Activated CD4-positive, CD25-positive, alpha-beta regulatory T cell treated with anti-CD3 and anti-CD28 coated beads, Interleukin-2, amount 50 U/mL, for 16 hours (primary cell): ENCODE measurements around the gene ZNF469.
"Not testable (repeated sequence)": the region's sequence is repeated elsewhere in the genome, so short reads cannot be mapped to it uniquely, and the experiment has no call there.

Source experiments
- DNase-seq: peaks from one replicate; pipeline ENCODE4 v3.0.0-alpha.2; 2020; ENCODE audit warnings: low read depth, low spot score

The ZNF469 gene

DNA sequence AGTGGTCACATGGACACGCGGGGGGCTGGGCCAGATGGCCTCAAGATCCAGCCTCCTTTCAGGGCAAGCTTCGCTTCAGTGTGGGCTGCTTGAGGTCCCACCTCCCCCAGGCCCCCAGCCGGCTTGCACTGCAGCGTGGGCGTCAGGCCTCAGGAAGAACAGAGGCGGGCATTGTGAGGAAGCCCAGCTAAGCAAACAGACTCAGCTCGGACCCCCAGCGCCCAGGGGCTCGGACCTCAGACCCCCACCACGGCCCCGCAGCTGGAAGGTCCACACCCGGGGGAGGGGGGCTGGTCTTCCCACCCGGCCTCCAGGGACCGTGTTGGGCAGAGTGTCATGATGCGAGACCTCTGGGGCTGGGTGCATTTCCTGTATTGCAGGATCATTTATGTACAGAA is 24.7 kb upstream of the ZNF469 start:
- DNase-seq: no peak

DNA sequence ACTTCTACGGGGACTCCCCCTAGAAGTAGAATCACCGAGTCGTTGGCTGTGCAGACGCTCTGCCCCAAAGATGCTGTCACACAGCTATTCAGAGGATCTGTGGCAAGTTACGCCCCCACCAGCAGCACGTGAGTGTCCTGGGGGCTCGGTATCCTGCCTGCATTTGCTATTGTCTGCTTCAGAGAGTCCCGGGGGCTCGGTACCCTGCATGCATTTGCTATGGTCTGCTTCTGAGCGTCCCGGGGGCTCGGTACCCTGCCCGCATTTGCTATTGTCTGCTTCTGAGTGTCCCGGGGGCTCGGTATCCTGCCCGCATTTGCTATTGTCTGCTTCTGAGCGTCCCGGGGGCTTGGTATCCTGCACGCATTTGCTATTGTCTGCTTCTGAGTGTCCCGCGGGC is 23.8 kb upstream of the ZNF469 start:
- DNase-seq: no peak

DNA sequence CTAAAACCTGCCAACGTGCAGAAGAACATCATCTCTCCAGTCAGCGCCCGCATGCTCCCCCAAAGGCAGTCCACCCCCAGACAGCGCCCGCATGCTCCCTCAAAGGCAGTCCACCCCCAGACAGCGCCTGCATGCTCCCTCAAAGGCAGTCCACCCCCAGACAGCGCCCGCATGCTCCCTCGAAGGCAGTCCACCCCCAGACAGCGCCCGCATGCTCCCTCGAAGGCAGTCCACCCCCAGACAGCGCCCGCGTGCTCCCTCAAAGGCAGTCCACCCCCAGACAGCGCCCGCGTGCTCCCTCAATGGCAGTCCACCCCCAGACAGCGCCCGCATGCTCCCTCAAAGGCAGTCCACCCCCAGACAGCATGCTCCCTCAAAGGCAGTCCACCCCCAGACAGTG is 22.4 kb upstream of the ZNF469 start:
- DNase-seq: not testable (repeated sequence)

DNA sequence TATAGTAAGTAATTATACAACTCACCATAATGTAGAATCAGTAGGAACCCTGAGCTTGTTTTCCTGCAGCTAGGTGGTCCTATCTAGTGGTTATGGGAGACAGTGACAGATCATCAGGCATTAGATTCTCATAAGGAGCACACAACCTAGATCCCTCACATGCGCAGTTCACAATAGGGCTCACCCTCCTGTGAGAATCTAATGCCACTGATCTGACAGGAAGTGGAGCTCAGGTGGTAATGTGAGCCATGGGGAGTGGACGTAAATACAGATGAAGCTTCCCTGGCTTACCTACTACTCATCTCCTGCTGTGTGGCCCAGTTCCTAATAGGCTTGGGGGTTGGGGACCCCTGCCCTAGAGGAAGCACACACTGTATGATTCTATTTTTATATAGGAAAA is 21.8 kb upstream of the ZNF469 start:
- no peak for DNase-seq

DNA sequence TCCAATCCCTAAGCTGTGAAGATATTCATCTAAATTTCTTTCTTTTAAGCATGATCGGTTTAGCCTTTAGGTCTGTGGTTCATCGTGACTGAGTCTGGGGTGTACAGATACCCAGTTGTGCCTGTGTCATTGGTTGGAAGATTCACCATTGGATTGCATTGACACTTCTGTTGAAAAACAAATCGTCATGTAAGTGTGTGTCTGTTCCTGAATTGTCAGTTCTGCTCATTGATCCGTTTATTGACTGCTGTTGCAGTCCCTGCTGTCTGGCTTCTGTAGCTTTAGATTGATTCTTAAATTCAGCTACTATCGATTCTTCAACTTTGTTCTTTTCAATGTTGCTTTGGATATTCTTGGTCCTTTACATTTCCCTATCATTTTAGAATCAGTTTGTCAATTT is 21.0 kb upstream of the ZNF469 start:
- no peak for DNase-seq

DNA sequence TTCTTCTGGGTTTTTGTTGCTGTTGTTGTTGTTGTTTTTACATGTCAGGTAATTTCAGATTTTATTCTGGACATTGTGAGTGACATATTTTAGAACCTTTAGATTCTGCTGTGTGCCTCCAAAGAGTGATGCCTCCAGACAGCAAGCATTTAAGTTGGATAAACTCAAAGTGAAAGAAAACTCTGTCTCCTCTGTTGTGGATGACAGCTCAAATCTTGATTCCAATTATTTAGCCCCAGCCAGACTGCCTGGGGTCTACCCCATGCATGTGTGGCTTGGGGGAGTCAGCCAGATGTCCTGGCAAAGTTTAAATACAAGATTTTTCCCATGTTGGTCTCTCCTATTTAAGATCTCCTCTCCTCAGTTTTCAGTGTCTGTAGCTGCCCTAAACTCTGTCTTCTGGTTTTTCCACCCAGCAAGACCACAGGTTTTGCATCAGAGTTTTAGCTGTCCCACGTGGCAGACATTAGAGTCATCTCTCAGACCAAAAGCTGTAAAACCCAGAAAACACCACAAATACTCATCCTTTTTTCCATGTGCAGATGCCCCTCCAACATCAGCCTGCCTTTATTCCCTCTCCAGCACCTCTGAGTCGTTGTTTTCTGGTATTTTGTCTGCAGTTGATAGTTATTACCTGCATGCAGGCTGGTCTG is 19.4 kb upstream of the ZNF469 start:
- DNase-seq: no peak

DNA sequence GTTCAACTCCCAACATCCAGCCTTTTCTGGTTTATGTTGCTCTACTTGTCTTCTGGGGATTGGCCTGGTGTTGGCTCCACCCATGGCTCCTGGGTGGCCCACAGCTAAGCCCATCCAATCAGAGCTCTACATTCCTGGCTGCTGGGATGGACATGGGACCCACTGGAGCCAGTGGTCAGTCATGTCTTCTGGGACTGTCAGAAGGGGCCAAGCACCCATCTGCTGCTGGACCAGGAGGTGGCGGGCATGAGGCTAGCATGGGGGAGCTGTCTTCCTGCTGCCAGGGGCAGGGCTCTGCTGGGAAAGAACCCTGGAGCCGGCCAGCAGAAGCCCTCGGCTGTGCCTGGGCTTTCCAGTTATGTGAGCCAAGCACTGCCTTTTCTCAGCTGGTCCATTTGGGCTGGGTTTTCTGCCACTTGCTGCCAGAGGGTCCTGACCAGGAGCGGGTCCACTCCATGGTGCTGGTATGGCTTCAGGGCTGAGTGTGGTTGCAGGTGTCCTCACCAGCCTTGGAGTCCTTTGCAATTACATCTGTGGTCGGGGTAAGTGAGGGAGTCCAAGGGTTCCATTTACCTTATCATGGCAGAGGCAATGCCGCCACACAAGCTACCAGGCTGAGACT is 17.4 kb upstream of the ZNF469 start:
- DNase-seq: no peak

DNA sequence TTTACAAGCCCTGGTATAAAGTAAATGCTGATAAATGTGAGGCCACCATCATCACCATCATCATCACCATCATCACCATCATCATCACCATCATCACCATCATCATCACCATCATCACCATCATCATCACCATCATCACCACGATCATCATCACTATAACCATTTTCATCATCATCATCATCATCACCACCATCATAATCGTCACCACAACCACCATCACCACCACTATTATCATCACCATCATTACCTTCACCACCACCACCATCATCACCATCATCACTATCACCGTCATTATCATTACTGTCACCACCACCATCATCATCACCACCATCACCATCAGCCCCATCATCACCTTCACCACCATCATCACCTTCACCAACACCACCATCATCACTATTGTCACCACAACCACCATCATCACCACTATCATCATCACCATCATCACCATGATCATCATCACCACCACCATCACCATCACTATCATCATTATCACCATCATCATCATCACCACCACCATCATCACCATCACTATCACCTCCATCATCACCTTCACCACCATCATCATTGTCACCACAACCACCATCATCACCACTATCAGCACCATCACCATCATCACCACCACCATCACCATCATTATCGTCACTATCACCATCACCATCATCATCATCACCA is 16.6 kb upstream of the ZNF469 start:
- no peak for DNase-seq

DNA sequence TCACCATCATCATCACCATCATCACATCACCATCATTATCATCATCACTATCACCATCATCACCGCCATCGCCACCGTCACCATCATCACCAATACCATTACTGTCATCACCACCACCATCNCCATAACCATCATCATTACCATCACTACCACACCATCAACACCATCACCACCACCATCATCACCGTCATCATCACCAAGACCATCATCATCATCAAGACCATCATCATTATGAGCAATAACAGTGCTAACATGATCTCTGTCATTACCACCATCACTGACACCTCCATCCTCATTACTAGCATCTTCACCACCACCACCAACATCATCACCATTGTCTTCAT is 16.1 kb upstream of the ZNF469 start:
- DNase-seq: no peak

DNA sequence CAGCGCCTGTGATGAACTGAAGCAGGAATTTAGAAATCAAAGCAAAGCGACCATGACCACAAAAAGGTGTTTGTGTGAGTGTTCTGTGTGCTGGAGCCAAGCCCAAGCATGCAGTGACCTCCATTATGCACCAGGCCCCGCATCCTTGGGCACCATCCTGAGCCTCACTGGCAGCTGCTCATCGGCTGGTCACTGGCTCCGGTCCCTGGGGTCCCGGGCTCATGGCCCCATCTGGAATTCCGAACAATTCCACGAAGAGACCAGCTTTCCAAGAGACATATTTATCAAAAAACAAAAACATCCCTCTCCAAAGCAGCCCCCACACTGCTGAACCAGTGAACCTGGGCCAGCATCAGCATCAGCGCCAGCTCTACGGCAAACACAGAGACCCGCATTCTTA is 15.2 kb upstream of the ZNF469 start:
- DNase-seq: no peak

DNA sequence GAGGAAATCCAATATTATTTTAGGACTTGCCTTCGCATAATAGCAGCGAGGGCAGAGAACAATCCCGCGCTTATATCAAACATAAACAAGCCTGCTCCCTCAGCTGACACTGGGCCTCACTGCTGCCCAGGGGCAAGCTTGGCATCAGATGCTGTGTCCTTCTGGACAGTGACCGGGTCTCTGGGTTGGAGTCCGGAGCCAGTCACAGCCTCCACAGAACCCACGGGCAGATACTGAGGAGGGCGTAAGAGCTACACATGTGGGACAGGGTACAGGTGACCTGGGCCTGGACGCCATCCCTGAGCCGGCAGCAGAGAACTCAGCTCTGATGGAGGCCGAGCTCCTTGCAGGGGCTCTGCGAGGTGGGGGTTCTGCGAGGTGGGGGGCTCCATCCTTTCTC is 14.7 kb upstream of the ZNF469 start:
- no peak for DNase-seq

DNA sequence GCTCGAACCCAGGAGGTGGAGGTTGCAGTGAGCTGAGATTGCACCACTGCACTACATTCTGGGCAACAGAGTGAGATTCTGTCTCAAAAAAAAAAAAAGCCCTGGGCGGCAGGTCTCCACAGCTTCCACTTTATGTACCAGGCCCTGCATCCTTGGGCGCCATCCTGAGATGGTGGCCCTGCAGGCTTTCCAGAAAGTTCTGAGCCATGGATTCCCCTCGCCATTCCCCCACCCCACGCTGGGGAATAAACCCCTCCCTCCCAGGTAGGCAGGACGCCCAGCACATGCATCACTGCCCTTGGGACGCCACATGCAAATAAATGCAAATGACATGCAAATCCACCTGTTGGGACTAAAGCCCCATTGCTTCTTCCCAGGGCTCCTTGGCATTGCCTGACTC is 13.8 kb upstream of the ZNF469 start:
- no peak for DNase-seq

DNA sequence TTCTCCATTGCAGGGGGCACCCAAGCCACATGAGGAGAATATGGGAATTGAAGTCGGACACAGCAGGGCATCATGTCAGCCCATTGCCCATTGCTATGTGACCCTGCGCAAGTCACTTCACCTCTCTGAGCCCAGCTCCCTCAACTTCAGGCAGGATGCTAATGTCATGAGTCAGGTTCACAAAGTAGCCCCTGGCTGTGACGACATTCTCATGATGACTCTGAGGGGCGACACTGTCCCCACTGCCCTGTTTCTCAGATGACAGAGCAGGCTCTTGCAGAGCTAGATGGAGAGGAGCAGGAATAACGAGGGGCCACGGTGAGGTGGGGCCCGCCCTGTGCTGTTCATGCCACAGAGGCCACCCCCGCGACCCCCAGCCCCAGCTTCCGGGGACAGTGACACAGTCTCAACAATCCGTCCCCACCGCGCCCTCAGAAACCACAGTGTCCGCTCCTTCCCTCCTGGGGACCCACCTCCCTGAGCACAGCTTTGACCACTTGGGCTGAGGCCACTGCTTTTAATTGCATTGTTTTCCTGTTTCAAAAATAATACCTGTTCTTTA is 13.2 kb upstream of the ZNF469 start:
- no peak for DNase-seq

DNA sequence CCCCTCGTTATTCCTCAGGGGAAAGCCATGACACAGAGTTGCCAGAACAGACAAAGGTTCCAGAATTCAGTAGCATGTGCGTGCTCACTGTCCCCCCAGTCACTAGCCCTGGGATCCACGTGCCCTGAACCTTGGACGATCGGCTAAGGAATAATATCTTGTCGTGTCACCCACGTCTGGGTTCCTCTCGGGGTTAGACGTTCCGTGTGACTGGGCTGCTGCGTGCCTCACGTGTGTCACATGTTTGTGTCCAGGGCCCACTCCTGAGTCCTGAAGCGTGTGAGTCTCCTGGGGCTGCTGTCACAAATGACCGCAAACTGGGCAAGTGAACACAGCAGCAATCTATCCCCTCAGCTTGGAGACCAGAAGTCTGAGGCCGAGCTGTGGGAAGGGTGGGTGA is 12.4 kb upstream of the ZNF469 start:
- DNase-seq: no peak

DNA sequence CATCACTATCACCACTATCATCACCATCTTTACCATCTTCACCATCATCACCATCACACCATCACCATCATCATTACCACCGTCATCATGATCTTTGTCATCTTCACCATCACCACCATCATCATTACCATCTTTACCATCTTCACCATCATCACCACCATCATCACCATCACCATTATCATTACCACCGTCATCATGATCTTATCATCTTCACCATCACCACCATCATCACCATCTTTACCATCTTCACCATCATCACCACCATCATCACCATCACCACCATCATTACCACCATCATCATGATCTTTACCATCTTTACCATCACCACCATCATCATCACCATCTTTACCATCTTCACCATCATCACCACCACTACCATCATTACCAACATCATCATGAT is 10.2 kb upstream of the ZNF469 start:
- DNase-seq: no peak

DNA sequence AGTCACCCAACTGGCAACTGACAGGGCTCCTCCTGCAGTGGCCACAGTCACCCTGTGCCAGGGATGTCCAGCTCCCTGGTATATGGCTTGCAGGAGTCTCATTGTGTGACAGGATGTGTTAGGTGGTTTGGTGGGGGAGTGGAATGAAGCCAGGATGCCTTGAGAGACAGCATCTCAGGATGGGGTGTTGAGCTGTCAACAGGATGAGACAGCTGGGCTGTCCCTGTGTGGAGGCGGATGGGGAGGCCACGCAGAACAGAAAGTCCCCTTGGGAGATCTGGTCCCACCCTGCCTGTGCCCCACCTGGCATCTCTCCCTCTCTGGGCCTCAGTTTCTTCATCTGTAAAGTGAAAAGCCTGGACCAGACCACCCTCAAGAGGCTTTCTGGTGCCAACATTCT is 9.5 kb upstream of the ZNF469 start:
- no peak for DNase-seq

DNA sequence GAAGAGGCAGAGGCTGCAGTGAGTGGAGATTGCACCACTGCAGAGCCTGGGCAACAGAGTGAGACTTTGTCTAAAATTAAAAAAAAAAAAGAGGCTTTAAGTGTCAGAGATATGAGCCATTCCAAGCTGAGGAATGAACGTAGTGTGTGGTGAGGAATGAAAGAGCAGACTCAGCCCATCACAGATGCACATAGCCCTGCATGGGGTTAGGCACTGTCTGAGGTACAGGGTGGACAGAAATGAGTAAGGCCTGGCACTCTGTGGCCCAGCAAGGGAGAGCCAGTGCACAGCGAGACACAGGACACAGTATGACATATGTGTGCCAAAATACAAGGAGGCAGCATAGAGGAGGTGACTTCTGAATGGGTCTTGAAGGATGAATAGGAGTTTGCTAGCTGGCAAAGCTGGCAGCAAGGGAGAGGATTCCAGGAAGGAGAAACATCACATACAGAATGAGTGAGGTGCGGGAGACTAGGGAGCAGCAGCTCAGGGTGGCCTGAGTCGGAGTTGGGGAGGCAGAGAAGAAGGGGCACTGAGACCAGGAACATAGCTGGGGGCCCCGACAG is 8.7 kb upstream of the ZNF469 start:
- DNase-seq: no peak

DNA sequence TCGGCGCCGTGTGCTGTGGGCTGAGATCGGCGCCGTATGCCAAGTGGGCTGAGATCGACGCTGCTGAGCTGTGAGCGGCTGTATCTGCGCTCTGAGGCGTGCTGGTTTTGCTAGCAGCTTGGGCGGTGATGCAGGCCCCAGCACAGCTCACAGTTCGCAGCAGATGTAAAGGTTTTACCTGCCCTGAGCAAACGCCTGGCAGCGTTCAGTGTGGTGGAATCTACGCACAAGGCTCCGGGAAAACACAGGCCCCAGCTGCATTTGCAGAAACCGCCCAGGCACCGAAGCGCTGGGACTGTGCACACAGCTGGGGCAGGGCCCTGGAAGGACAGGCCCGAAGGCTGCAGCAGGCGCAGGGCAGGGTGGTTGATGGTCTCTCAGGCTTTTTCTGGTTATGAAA is 8.0 kb upstream of the ZNF469 start:
- no peak for DNase-seq

DNA sequence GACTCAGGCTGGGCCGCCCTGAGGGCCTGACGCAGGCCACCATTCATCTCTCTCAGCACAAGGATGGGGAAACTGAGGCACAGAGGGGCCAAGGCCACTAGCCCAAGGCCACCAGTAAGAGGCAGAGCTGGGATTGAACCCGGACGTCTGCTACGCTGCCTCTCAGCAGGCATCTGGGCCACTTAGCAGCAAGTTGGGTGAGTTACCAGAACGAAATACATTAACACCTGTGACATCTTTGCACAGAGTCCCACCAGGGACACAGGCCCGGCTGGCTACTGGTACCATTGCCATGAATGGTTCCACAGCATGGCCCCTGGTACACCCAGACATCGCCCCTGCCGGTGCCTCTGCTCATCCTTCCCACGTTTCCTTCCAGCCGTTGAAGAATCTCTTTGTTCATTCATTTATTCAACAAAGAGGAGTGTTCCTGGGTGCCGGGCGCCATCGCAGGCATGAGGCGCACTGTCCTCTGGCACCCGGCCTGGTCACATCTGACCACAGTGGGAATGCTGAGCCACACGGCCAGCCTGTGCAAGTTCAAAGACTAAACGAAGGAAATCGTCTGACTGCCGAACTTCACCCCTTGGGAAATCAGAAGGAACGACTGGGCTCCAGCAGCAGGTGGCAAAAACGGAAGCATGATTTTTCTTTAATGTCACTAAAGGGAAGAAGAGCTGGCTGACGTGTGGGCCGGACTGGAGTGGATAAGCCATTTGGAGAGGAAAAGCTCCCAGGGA is 7.4 kb upstream of the ZNF469 start:
- DNase-seq: no peak

DNA sequence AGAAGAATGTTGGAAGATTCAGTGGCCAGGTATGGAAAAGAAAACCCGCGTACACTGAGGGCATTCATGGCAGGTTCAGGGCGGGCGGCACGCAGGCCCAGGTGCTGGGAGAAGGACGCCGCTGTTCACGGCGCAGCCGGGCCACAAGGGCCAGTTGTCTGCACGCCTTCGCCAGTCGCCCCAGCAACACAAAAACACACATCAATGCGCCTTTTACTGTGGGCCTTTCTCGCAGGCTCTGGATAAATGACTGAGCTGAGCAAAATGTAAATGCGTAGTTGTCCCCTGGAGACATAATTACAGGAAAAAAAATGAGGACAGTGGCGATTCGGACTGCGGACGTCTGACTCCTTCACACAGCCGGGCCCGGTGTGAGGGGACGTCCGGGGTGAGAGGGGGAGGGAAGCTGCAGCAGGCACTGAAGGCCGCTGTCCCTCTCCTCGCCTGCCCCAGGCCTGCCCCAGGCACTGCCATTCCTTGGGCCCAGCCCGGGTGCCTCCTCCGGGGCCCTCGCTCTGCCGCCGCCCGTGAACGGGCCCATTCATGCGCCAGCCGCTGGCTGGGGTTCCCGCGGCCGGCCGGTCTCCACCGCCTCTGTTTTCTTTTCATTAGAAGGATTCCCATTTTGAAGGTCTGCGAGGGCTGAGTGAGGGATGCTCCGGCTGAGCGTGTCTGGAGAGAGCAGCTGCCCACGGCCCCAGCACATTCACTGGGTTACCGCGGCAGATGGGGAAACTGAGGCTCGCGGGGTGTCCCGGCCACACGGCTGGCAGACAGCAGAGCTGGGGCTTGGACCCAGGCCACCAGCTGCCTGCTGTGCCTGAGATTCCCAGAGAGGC is 6.5 kb upstream of the ZNF469 start:
- no peak for DNase-seq
